Naive B cell (primary cell): ENCODE results near the gene ATP2B2. TPM values are rescaled to one million over a fixed set of nuclear protein-coding genes. Genes with fewer than 3 reads are reported as not detected.

Experiments
- ATAC-seq, 2 donors: fragments of 150-1000 bp; cut with Tn5 transposase; 2 replicates each; pipeline ENCODE4 v1.10.0; 2021; ENCODE audit warnings: low read depth in 2 of 2, mild to moderate bottlenecking in 2 of 2, moderate library complexity in 2 of 2
- DNase-seq: peaks from one replicate; pipeline ENCODE4 v3.0.0; 2022
- H3K27ac Mint-ChIP-seq, 6 donors: one replicate each; pipeline ENCODE4 v1.8.0; 2020 to 2022; ENCODE audit warnings: mild to moderate bottlenecking in 6 of 6, mixed read lengths in 6 of 6, moderate library complexity in 5 of 6, inconsistent platforms in 2 of 6
- H3K27me3 Mint-ChIP-seq, 3 donors: one replicate each; pipeline ENCODE4 v1.8.0; 2021 to 2022; ENCODE audit warnings: mixed read lengths in 3 of 3, mild to moderate bottlenecking in 1 of 3
- H3K36me3 Mint-ChIP-seq, 2 donors: one replicate each; pipeline ENCODE4 v1.8.0; 2020 to 2022; ENCODE audit warnings: mixed read lengths in 2 of 2, inconsistent platforms in 1 of 2, mild to moderate bottlenecking in 1 of 2
- H3K4me1 Mint-ChIP-seq, 3 donors: one replicate each; pipeline ENCODE4 v1.8.0; 2020 to 2022; ENCODE audit warnings: mixed read lengths in 3 of 3, inconsistent platforms in 1 of 3, mild to moderate bottlenecking in 1 of 3, moderate library complexity in 1 of 3
- H3K4me3 Mint-ChIP-seq, 8 donors: one replicate each; pipeline ENCODE4 v1.8.0; 2020 to 2022; ENCODE audit warnings: mild to moderate bottlenecking in 8 of 8, mixed read lengths in 8 of 8, moderate library complexity in 8 of 8, inconsistent platforms in 2 of 8
- H3K9me3 Mint-ChIP-seq, 7 donors: one replicate each; pipeline ENCODE4 v1.8.0; 2020 to 2022; ENCODE audit warnings: mixed read lengths in 7 of 7, mild to moderate bottlenecking in 5 of 7, inconsistent platforms in 2 of 7, moderate library complexity in 1 of 7
- polyA plus RNA-seq, 6 donors: library from polyadenylated mRNA; unstranded; fragments of 300-500 nt; fragmentation: Illumina TruSeq; gene quantifications; one replicate each; pipeline ENCODE4 v1.2.3, GENCODE V29; 2021; ENCODE audit warnings: low read depth in 6 of 6

The ATP2B2 gene
- polyA plus RNA-seq, 6 donors from 2014 or later: 0.06 TPM; not detected in 5

GRCh38 chr3:10514407-10515069 is 9.2 kb upstream of the ATP2B2 start:
- ATAC-seq: no peak
- peaks cover 3 to 9% (median 5%) of the 10 kb centered on the region in 3 donors for H3K4me1 Mint-ChIP-seq
- peaks cover 17 to 46% (median 23%) of the 10 kb centered on the region in 3 donors for H3K27me3 Mint-ChIP-seq
- peaks cover 0 to 2% (median 0%) of the 10 kb centered on the region in 7 donors for H3K9me3 Mint-ChIP-seq
- H3K4me3 Mint-ChIP-seq: no peak overlapping the region
- no peaks in the 10 kb centered on the region for H3K36me3 Mint-ChIP-seq
- no peak for DNase-seq
- H3K27ac Mint-ChIP-seq: no peak overlapping the region

- Mint-ChIP-seq H3K36me3 (no peaks in the 10 kb centered on the region), H3K4me3 (no peak overlapping the region), H3K27ac (no peak overlapping the region), H3K4me1 (peaks cover 1 to 5% (median 4%) of the 10 kb centered on the region in 3 donors), H3K9me3 (no peaks in the 10 kb centered on the region), H3K27me3 (peaks cover 16 to 36% (median 22%) of the 10 kb centered on the region in 3 donors)
- ATAC-seq: no peak
- no peak for DNase-seq
These were observed 7.9 kb upstream of the ATP2B2 start for GRCh38 chr3:10513306-10513705.

- Mint-ChIP-seq H3K4me1 (peaks cover 0 to 3% (median 2%) of the 10 kb centered on the region in 3 donors), H3K4me3 (no peak overlapping the region), H3K27me3 (peaks cover 10 to 38% (median 25%) of the 10 kb centered on the region in 3 donors), H3K27ac (no peak overlapping the region), H3K36me3 (no peaks in the 10 kb centered on the region), H3K9me3 (no peaks in the 10 kb centered on the region)
- ATAC-seq (no peak), DNase-seq (no peak)
These were observed 7.3 kb upstream of the ATP2B2 start for GRCh38 chr3:10512687-10513086.

GRCh38 chr3:10511809-10512494 is 6.6 kb upstream of the ATP2B2 start:
- no peaks in the 10 kb centered on the region for H3K36me3 Mint-ChIP-seq
- DNase-seq (no peak), ATAC-seq (no peak)
- H3K27ac Mint-ChIP-seq: no peak overlapping the region
- no peaks in the 10 kb centered on the region for H3K4me1 Mint-ChIP-seq
- H3K9me3 Mint-ChIP-seq: no peaks in the 10 kb centered on the region
- peaks cover 5 to 33% (median 23%) of the 10 kb centered on the region in 3 donors for H3K27me3 Mint-ChIP-seq
- no peak overlapping the region for H3K4me3 Mint-ChIP-seq

- H3K9me3 Mint-ChIP-seq: no peaks in the 10 kb centered on the region
- no peaks in the 10 kb centered on the region for H3K36me3 Mint-ChIP-seq
- ATAC-seq (no peak), DNase-seq (no peak)
- H3K27ac Mint-ChIP-seq: no peak overlapping the region
- H3K4me3 Mint-ChIP-seq: no peak overlapping the region
- peaks cover 0 to under 1% (median 0%) of the 10 kb centered on the region in 3 donors for H3K4me1 Mint-ChIP-seq
- peaks cover 0 to 33% (median 33%) of the 10 kb centered on the region in 3 donors for H3K27me3 Mint-ChIP-seq
These were observed 5.5 kb upstream of the ATP2B2 start for GRCh38 chr3:10510743-10511432.

- H3K27ac Mint-ChIP-seq: no peak overlapping the region
- DNase-seq: no peak
- H3K36me3 Mint-ChIP-seq: no peaks in the 10 kb centered on the region
- ATAC-seq: no peak
- peaks cover 0 to 35% (median 33%) of the 10 kb centered on the region in 3 donors for H3K27me3 Mint-ChIP-seq
- H3K9me3 Mint-ChIP-seq: no peaks in the 10 kb centered on the region
- no peak overlapping the region for H3K4me3 Mint-ChIP-seq
- H3K4me1 Mint-ChIP-seq: peaks cover 0 to 2% (median 0%) of the 10 kb centered on the region in 3 donors
These were observed 4.8 kb upstream of the ATP2B2 start for GRCh38 chr3:10510086-10510742.

- peaks cover 0 to 6% (median 0%) of the 10 kb centered on the region in 3 donors for H3K4me1 Mint-ChIP-seq
- no peak for DNase-seq
- H3K4me3 Mint-ChIP-seq: no peak overlapping the region
- H3K9me3 Mint-ChIP-seq: no peaks in the 10 kb centered on the region
- no peaks in the 10 kb centered on the region for H3K36me3 Mint-ChIP-seq
- H3K27me3 Mint-ChIP-seq: peaks cover 0 to 44% (median 33%) of the 10 kb centered on the region in 3 donors
- H3K27ac Mint-ChIP-seq: no peak overlapping the region
- ATAC-seq: no peak
These were observed 3.9 kb upstream of the ATP2B2 start for GRCh38 chr3:10509325-10509724.

GRCh38 chr3:10508619-10509260 is 3.4 kb upstream of the ATP2B2 start:
- H3K27ac Mint-ChIP-seq: no peak overlapping the region
- H3K27me3 Mint-ChIP-seq: peaks cover 4 to 50% (median 38%) of the 10 kb centered on the region in 3 donors
- peaks cover 0 to 10% (median 0%) of the 10 kb centered on the region in 3 donors for H3K4me1 Mint-ChIP-seq
- DNase-seq (no peak), ATAC-seq (no peak)
- no peak overlapping the region for H3K4me3 Mint-ChIP-seq
- no peaks in the 10 kb centered on the region for H3K9me3 Mint-ChIP-seq
- no peaks in the 10 kb centered on the region for H3K36me3 Mint-ChIP-seq

GRCh38 chr3:10508235-10508618 is 2.8 kb upstream of the ATP2B2 start:
- DNase-seq (no peak), ATAC-seq (no peak)
- Mint-ChIP-seq H3K36me3 (no peaks in the 10 kb centered on the region), H3K27me3 (peaks cover 6 to 54% (median 39%) of the 10 kb centered on the region in 3 donors), H3K4me3 (no peak overlapping the region), H3K4me1 (peaks cover 0 to 10% (median 0%) of the 10 kb centered on the region in 3 donors), H3K9me3 (no peaks in the 10 kb centered on the region), H3K27ac (no peak overlapping the region)

GRCh38 chr3:10507331-10507730 is 1.9 kb upstream of the ATP2B2 start:
- Mint-ChIP-seq H3K9me3 (no peaks in the 10 kb centered on the region), H3K27me3 (peaks cover 9 to 61% (median 33%) of the 10 kb centered on the region in 3 donors), H3K4me3 (peak overlapping the region in 1 of 8 donors; percentile 61), H3K4me1 (peaks cover 0 to 10% (median 0%) of the 10 kb centered on the region in 3 donors), H3K27ac (peak overlapping the region in 1 of 6 donors; percentile 26), H3K36me3 (no peaks in the 10 kb centered on the region)
- DNase-seq: no peak
- ATAC-seq: no peak

GRCh38 chr3:10506696-10507095 is 1.3 kb upstream of the ATP2B2 start:
- Mint-ChIP-seq H3K4me3 (peak overlapping the region in 3 of 8 donors; percentile 16 to 61 (median 23)), H3K9me3 (no peaks in the 10 kb centered on the region), H3K27ac (no peak overlapping the region), H3K27me3 (peaks cover 9 to 61% (median 29%) of the 10 kb centered on the region in 3 donors), H3K4me1 (peaks cover 0 to 10% (median 0%) of the 10 kb centered on the region in 3 donors), H3K36me3 (no peaks in the 10 kb centered on the region)
- DNase-seq (no peak), ATAC-seq (no peak)

GRCh38 chr3:10505791-10506585 is 602 bp upstream of the ATP2B2 start:
- Mint-ChIP-seq H3K4me3 (peak overlapping the region in 5 of 8 donors; percentile 2 to 88 (median 66)), H3K36me3 (no peaks in the 10 kb centered on the region), H3K4me1 (peaks cover 0 to 10% (median 0%) of the 10 kb centered on the region in 3 donors), H3K27ac (no peak overlapping the region), H3K9me3 (no peaks in the 10 kb centered on the region), H3K27me3 (peaks cover 9 to 64% (median 22%) of the 10 kb centered on the region in 3 donors)
- no peak for DNase-seq
- no peak for ATAC-seq
